Vagina (tissue), 2 donors: ENCODE results near the gene NXT1. TPM values are rescaled to one million over a fixed set of nuclear protein-coding genes. Genes with fewer than 3 reads are reported as not detected.

Source experiments
- DNase-seq, 2 donors: peaks; one replicate each; pipeline ENCODE4 v3.0.0-alpha.2; 2017; ENCODE audit errors: extremely low spot score in 2 of 2
- H3K27ac ChIP-seq: fragments of 200-600 bp; sonication (generic); one replicate; pipeline ENCODE4 v1.5.1; 2019
- H3K27me3 ChIP-seq: fragments of 200-600 bp; sonication (generic); one replicate; pipeline ENCODE4 v1.5.1; 2019
- H3K36me3 ChIP-seq, 2 donors: fragments of 200-600 bp; sonication (generic); one replicate each; pipeline ENCODE4 v1.5.1; 2017 to 2019
- H3K4me1 ChIP-seq: fragments of 200-600 bp; sonication (generic); one replicate; pipeline ENCODE4 v1.5.1; 2019
- H3K4me3 ChIP-seq, 2 donors: fragments of 200-600 bp; sonication (generic); 1 replicate in 1 of 2; 2 replicates in 1 of 2; pipeline ENCODE4 v1.5.1; 2016 to 2019
- H3K9me3 ChIP-seq: fragments of 200-600 bp; sonication (generic); one replicate; pipeline ENCODE4 v1.5.1; 2019
- CTCF ChIP-seq, 3 experiments: fragments of 450-650 bp in 2 of 3; fragments of 200-600 bp in 1 of 3; sonication (generic) in 1 of 3; IDR thresholded peaks; one replicate each; pipeline ENCODE4 v1.5.1; 2017 to 2019; ENCODE audit warnings: antibody characterized with exemption in 3 of 3, mild to moderate bottlenecking in 2 of 3, moderate library complexity in 2 of 3
- POLR2A ChIP-seq, 2 donors: fragments of 450-650 bp; IDR thresholded peaks; one replicate each; pipeline ENCODE4 v1.6.1; 2017; ENCODE audit warnings: antibody characterized with exemption in 2 of 2, mild to moderate bottlenecking in 2 of 2, moderate library complexity in 2 of 2
- POLR2AphosphoS5 ChIP-seq, 2 donors: sonication (generic); formaldehyde crosslinking; IDR thresholded peaks; one replicate each; pipeline ENCODE4 v1.9.0; 2017; ENCODE audit warnings: antibody characterized with exemption in 2 of 2, mild to moderate bottlenecking in 2 of 2, low read depth in 1 of 2; ENCODE audit not compliant: insufficient read depth in 1 of 2
- intact Hi-C: fragments of 100-400 bp; cut with DNase I; formaldehyde crosslinking; loops from one replicate; pipeline ENCODE4 v1.15.1; 2023
- total RNA-seq: library from RNA; depleted of rRNA; stranded (reverse); fragments of >200 nt; gene quantifications from one replicate; pipeline ENCODE4 v1.2.3, GENCODE V29; 2016

The NXT1 gene
- total RNA-seq, 1 donor from 2014 or later = 40.0 TPM

GRCh38 chr20:23360531-23360930, 9.9 kb downstream of the NXT1 start:
- Histone ChIP-seq H3K4me1 (peaks cover 41% of the 10 kb centered on the region), H3K9me3 (no peaks in the 10 kb centered on the region), H3K27me3 (no peaks in the 10 kb centered on the region), H3K36me3 (peaks cover 0 to 11% of the 10 kb centered on the region in 2 donors), H3K4me3 (no peak overlapping the region), H3K27ac (peak overlapping the region; percentile 97)
- DNase-seq = no peak
- intact Hi-C loops = loop anchor here (5.0 kb wide), 2 partner anchors 62 to 262 kb away; partner anchors contain the start of gene NAPB
- no peak for TF ChIP-seq CTCF (IDR thresholded peaks at IDR 0.05)
- TF ChIP-seq POLR2A (IDR thresholded peaks at IDR 0.05) = no peak
- no peak for TF ChIP-seq POLR2AphosphoS5 (IDR thresholded peaks at IDR 0.05; ENCODE audit: insufficient read depth in 1 of 2, low read depth in 1 of 2)

GRCh38 chr20:23361119-23361475, 10.5 kb downstream of the NXT1 start:
- intact Hi-C loops = loop anchor here (5.0 kb wide), 2 partner anchors 61 to 261 kb away; partner anchors contain the start of gene NAPB
- DNase-seq = no peak
- Histone ChIP-seq H3K4me1 (peaks cover 47% of the 10 kb centered on the region), H3K27me3 (no peaks in the 10 kb centered on the region), H3K4me3 (peak overlapping the region; percentile 46 to 76), H3K27ac (peak overlapping the region; percentile 97), H3K36me3 (peaks cover 0 to 12% of the 10 kb centered on the region in 2 donors), H3K9me3 (no peaks in the 10 kb centered on the region)
- TF ChIP-seq CTCF (IDR thresholded peaks at IDR 0.05) (no peak), POLR2A (IDR thresholded peaks at IDR 0.05) (no peak), POLR2AphosphoS5 (IDR thresholded peaks at IDR 0.05; ENCODE audit: insufficient read depth in 1 of 2, low read depth in 1 of 2) (no peak)

GRCh38 chr20:23361476-23362391, 11.1 kb downstream of the NXT1 start, which contains the start of gene GZF1:
Gene GZF1, plus strand, starts transcription at chr20:23362182. Its CDS starts 2,202 bp downstream, at chr20:23364384.
- Histone ChIP-seq H3K27ac (peak within 1 kb of the TSS; percentile 97), H3K36me3 (peaks cover 0 to 12% of the 10 kb centered on the region in 2 donors), H3K27me3 (no peaks in the 10 kb centered on the region), H3K4me1 (peaks cover 53% of the 10 kb centered on the region), H3K9me3 (no peaks in the 10 kb centered on the region), H3K4me3 (peak within 1 kb of the TSS; percentile 73 to 76)
- intact Hi-C loops = loop anchor here (5.0 kb wide), 2 partner anchors 61 to 261 kb away; partner anchors contain the start of gene NAPB
- TF ChIP-seq POLR2A (IDR thresholded peaks at IDR 0.05) (peak in 1 of 2 donors; percentile 91), CTCF (IDR thresholded peaks at IDR 0.05) (no peak), POLR2AphosphoS5 (IDR thresholded peaks at IDR 0.05; ENCODE audit: insufficient read depth in 1 of 2, low read depth in 1 of 2) (peak; percentile 97 to 99)
- DNase-seq = peak in 1 of 2 donors; percentile 99

GRCh38 chr20:23362392-23363256, 12.0 kb downstream of the NXT1 start:
- no peak for DNase-seq
- H3K9me3 ChIP-seq = no peaks in the 10 kb centered on the region
- peaks cover 0 to 12% of the 10 kb centered on the region in 2 donors for H3K36me3 ChIP-seq
- H3K4me3 ChIP-seq = peak overlapping the region; percentile 73 to 76
- peak overlapping the region; percentile 97 for H3K27ac ChIP-seq
- no peak for TF ChIP-seq POLR2A (IDR thresholded peaks at IDR 0.05)
- TF ChIP-seq POLR2AphosphoS5 (IDR thresholded peaks at IDR 0.05; ENCODE audit: insufficient read depth in 1 of 2, low read depth in 1 of 2) = peak in 1 of 2 donors; percentile 6
- no peaks in the 10 kb centered on the region for H3K27me3 ChIP-seq
- intact Hi-C loops = loop anchor here (5.0 kb wide), 2 partner anchors 60 to 260 kb away; partner anchors contain the start of gene NAPB
- H3K4me1 ChIP-seq = peaks cover 50% of the 10 kb centered on the region

- Histone ChIP-seq H3K36me3 (peaks cover 0 to 12% of the 10 kb centered on the region in 2 donors), H3K4me3 (peak overlapping the region in 1 of 2 donors; percentile 73), H3K27me3 (no peaks in the 10 kb centered on the region), H3K27ac (peak overlapping the region; percentile 97), H3K4me1 (peaks cover 54% of the 10 kb centered on the region), H3K9me3 (no peaks in the 10 kb centered on the region)
- intact Hi-C loops = loop anchor here (5.0 kb wide), 2 partner anchors 59 to 259 kb away; partner anchors contain the start of gene NAPB
- no peak for TF ChIP-seq CTCF (IDR thresholded peaks at IDR 0.05)
- no peak for TF ChIP-seq POLR2AphosphoS5 (IDR thresholded peaks at IDR 0.05; ENCODE audit: insufficient read depth in 1 of 2, low read depth in 1 of 2)
- no peak for TF ChIP-seq POLR2A (IDR thresholded peaks at IDR 0.05)
- DNase-seq = no peak
These were observed 12.7 kb downstream of the NXT1 start for GRCh38 chr20:23363257-23363649.
